Dedifferentiated amniotic fluid mesenchymal stem cell (primary cell): ENCODE measurements around the gene WSCD2.
A peak's percentile ranks its signal among the peaks of the same experiment; 100 is the strongest.

Source experiments
- DNase-seq: peaks from one replicate; pipeline ENCODE4 v3.0.0-alpha.2; 2016; ENCODE audit errors: extremely low spot score

Gene WSCD2

GRCh38 chr12:108129017-108129812 lies at the start of gene WSCD2:
Gene WSCD2 (plus strand): TSS chr12:108129288. CDS start chr12:108195833, 66,545 bp downstream.
- peak; percentile 17 for DNase-seq

GRCh38 chr12:108079721-108080120 lies 49.4 kb upstream of the WSCD2 start:
- no peak for DNase-seq

- DNase-seq = no peak
These were observed 48.7 kb upstream of the WSCD2 start for GRCh38 chr12:108080363-108080762.

- DNase-seq = no peak
These were observed 46.6 kb upstream of the WSCD2 start for GRCh38 chr12:108082485-108082884.

GRCh38 chr12:108087900-108088299 lies 41.2 kb upstream of the WSCD2 start:
- no peak for DNase-seq

- no peak for DNase-seq
These were observed 38.8 kb upstream of the WSCD2 start for GRCh38 chr12:108090107-108090899.

GRCh38 chr12:108090932-108091678 lies 38.0 kb upstream of the WSCD2 start:
- DNase-seq = no peak

- no peak for DNase-seq
These were observed 37.4 kb upstream of the WSCD2 start for GRCh38 chr12:108091679-108092051.

GRCh38 chr12:108093209-108093608 lies 35.9 kb upstream of the WSCD2 start:
- no peak for DNase-seq

GRCh38 chr12:108094056-108094649 lies 34.9 kb upstream of the WSCD2 start:
- no peak for DNase-seq

GRCh38 chr12:108097160-108097911 lies 31.8 kb upstream of the WSCD2 start:
- DNase-seq = no peak

- no peak for DNase-seq
These were observed 30.7 kb upstream of the WSCD2 start for GRCh38 chr12:108098374-108098773.

GRCh38 chr12:108099073-108099472 lies 30.0 kb upstream of the WSCD2 start:
- DNase-seq = no peak

- DNase-seq = no peak
These were observed 29.2 kb upstream of the WSCD2 start for GRCh38 chr12:108099778-108100489.

GRCh38 chr12:108101605-108102175 lies 27.4 kb upstream of the WSCD2 start:
- no peak for DNase-seq

- no peak for DNase-seq
These were observed 26.7 kb upstream of the WSCD2 start for GRCh38 chr12:108102363-108102762.

GRCh38 chr12:108103087-108103486 lies 26.0 kb upstream of the WSCD2 start:
- no peak for DNase-seq

GRCh38 chr12:108103517-108103916 lies 25.6 kb upstream of the WSCD2 start:
- no peak for DNase-seq

GRCh38 chr12:108104657-108105056 lies 24.4 kb upstream of the WSCD2 start:
- no peak for DNase-seq

- DNase-seq = no peak
These were observed 22.5 kb upstream of the WSCD2 start for GRCh38 chr12:108106599-108106998.
